CD4-positive, CD25-positive, alpha-beta regulatory T cell (primary cell): ENCODE data around the gene MICAL2. TPM values are rescaled to one million over a fixed set of nuclear protein-coding genes. Genes with fewer than 3 reads are reported as not detected.

ENCODE experiments used
- ATAC-seq, 2 donors: fragments of 150-1000 bp; cut with Tn5 transposase; one replicate each; pipeline ENCODE4 v1.10.0; 2021; ENCODE audit warnings: low read depth in 2 of 2, moderate number of reproducible peaks in 2 of 2, moderate library complexity in 1 of 2
- DNase-seq, 3 donors: peaks; one replicate each; pipeline versions ENCODE4 v3.0.0 to v3.0.0-alpha.2; 2012 to 2022; ENCODE audit warnings: mixed read lengths in 1 of 3
- H3K27ac ChIP-seq: one replicate; pipeline ENCODE4 v1.7.0; 2013; ENCODE audit warnings: mild to moderate bottlenecking, low read length; ENCODE audit not compliant: insufficient read depth, poor library complexity, severe bottlenecking
- H3K27me3 ChIP-seq: one replicate; pipeline ENCODE4 v1.7.0; 2013; ENCODE audit warnings: low read length; ENCODE audit not compliant: control insufficient read depth, insufficient read depth
- H3K36me3 ChIP-seq: one replicate; pipeline ENCODE4 v1.7.0; 2013; ENCODE audit warnings: mild to moderate bottlenecking, low read length, moderate library complexity; ENCODE audit not compliant: control insufficient read depth, insufficient read depth
- H3K4me1 ChIP-seq: 2 replicates; pipeline ENCODE4 v1.7.0; 2013; ENCODE audit warnings: mild to moderate bottlenecking, low read length; ENCODE audit not compliant: insufficient read depth, control insufficient read depth, poor library complexity, severe bottlenecking
- H3K4me3 ChIP-seq: one replicate; pipeline ENCODE4 v1.7.0; 2013; ENCODE audit warnings: low read depth, mild to moderate bottlenecking, low read length, moderate library complexity
- H3K9me3 ChIP-seq, 2 experiments: 1 replicate in 1 of 2; 2 replicates in 1 of 2; pipeline ENCODE4 v1.7.0; 2013; ENCODE audit warnings: low read length in 2 of 2, mild to moderate bottlenecking in 1 of 2, moderate library complexity in 1 of 2; ENCODE audit not compliant: control insufficient read depth in 2 of 2
- H3K27ac Mint-ChIP-seq, 3 donors: one replicate each; pipeline ENCODE4 v1.8.0; 2020 to 2022; ENCODE audit warnings: mild to moderate bottlenecking in 3 of 3, mixed read lengths in 3 of 3, moderate library complexity in 2 of 3
- H3K27me3 Mint-ChIP-seq: one replicate; pipeline ENCODE4 v1.8.0; 2022; ENCODE audit warnings: mild to moderate bottlenecking, mixed read lengths
- H3K36me3 Mint-ChIP-seq: one replicate; pipeline ENCODE4 v1.8.0; 2020; ENCODE audit warnings: mixed read lengths
- H3K4me1 Mint-ChIP-seq, 4 donors: one replicate each; pipeline ENCODE4 v1.8.0; 2020 to 2022; ENCODE audit warnings: mixed read lengths in 4 of 4, mild to moderate bottlenecking in 1 of 4
- H3K4me3 Mint-ChIP-seq, 4 donors: one replicate each; pipeline ENCODE4 v1.8.0; 2020 to 2022; ENCODE audit warnings: mild to moderate bottlenecking in 4 of 4, mixed read lengths in 4 of 4, moderate library complexity in 3 of 4
- H3K9me3 Mint-ChIP-seq, 7 donors: one replicate each; pipeline ENCODE4 v1.8.0; 2020 to 2022; ENCODE audit warnings: mixed read lengths in 7 of 7, mild to moderate bottlenecking in 3 of 7, moderate library complexity in 2 of 7
- polyA plus RNA-seq, 4 donors: library from polyadenylated mRNA; unstranded; fragments of 300-500 nt; fragmentation: Illumina TruSeq; gene quantifications; one replicate each; pipeline ENCODE4 v1.2.3, GENCODE V29; 2021
- total RNA-seq: library from RNA; stranded (reverse); gene quantifications from one replicate; pipeline ENCODE4 v1.2.3, GENCODE V29; 2022

Gene MICAL2
- total and polyA plus RNA-seq, 5 donors from 2014 or later, result 15.9 to 67.5 (median 24.4) TPM

- DNase-seq, result no peak
- Mint-ChIP-seq H3K27me3 (peaks cover 4% of the 10 kb centered on the region), H3K4me1 (peaks cover 2 to 9% (median 6%) of the 10 kb centered on the region in 4 donors), H3K36me3 (peaks cover 4% of the 10 kb centered on the region), H3K9me3 (peaks cover 0 to 2% (median 0%) of the 10 kb centered on the region in 7 donors), H3K27ac (no peak overlapping the region), H3K4me3 (no peak overlapping the region)
- Histone ChIP-seq H3K27me3 (no peaks in the 10 kb centered on the region), H3K4me1 (no peaks in the 10 kb centered on the region), H3K4me3 (no peak overlapping the region), H3K9me3 (no peaks in the 10 kb centered on the region), H3K36me3 (no peaks in the 10 kb centered on the region), H3K27ac (no peak overlapping the region)
- no peak for ATAC-seq
These were observed 8.6 kb downstream of the MICAL2 start for GRCh38 chr11:12118949-12119348.

GRCh38 chr11:12119502-12119901, 9.1 kb downstream of the MICAL2 start:
- no peaks in the 10 kb centered on the region for H3K27me3 ChIP-seq
- H3K27ac Mint-ChIP-seq, result no peak overlapping the region
- no peaks in the 10 kb centered on the region for H3K4me1 ChIP-seq
- no peak overlapping the region for H3K4me3 Mint-ChIP-seq
- H3K36me3 ChIP-seq, result no peaks in the 10 kb centered on the region
- H3K9me3 ChIP-seq, result no peaks in the 10 kb centered on the region
- H3K36me3 Mint-ChIP-seq, result peaks cover 4% of the 10 kb centered on the region
- ATAC-seq (no peak), DNase-seq (no peak)
- peaks cover 0 to 2% (median 0%) of the 10 kb centered on the region in 7 donors for H3K9me3 Mint-ChIP-seq
- H3K27ac ChIP-seq, result no peak overlapping the region
- H3K4me1 Mint-ChIP-seq, result peaks cover 0 to 9% (median 6%) of the 10 kb centered on the region in 4 donors
- H3K27me3 Mint-ChIP-seq, result peaks cover 4% of the 10 kb centered on the region
- no peak overlapping the region for H3K4me3 ChIP-seq

- Mint-ChIP-seq H3K4me3 (no peak overlapping the region), H3K27ac (peak overlapping the region in 1 of 3 donors; percentile 55), H3K27me3 (peaks cover 4% of the 10 kb centered on the region), H3K9me3 (no peaks in the 10 kb centered on the region), H3K36me3 (peaks cover 4% of the 10 kb centered on the region), H3K4me1 (peaks cover 0 to 14% (median 12%) of the 10 kb centered on the region in 4 donors)
- H3K9me3 ChIP-seq, result no peaks in the 10 kb centered on the region
- no peaks in the 10 kb centered on the region for H3K36me3 ChIP-seq
- DNase-seq (no peak), ATAC-seq (no peak)
- H3K4me3 ChIP-seq, result no peak overlapping the region
- no peak overlapping the region for H3K27ac ChIP-seq
- no peaks in the 10 kb centered on the region for H3K4me1 ChIP-seq
- no peaks in the 10 kb centered on the region for H3K27me3 ChIP-seq
These were observed 9.9 kb downstream of the MICAL2 start for GRCh38 chr11:12120031-12121008.

GRCh38 chr11:12121011-12121410, 10.6 kb downstream of the MICAL2 start:
- H3K36me3 ChIP-seq, result no peaks in the 10 kb centered on the region
- H3K9me3 ChIP-seq, result no peaks in the 10 kb centered on the region
- H3K27me3 ChIP-seq, result no peaks in the 10 kb centered on the region
- no peak overlapping the region for H3K4me3 ChIP-seq
- H3K9me3 Mint-ChIP-seq, result no peaks in the 10 kb centered on the region
- DNase-seq (no peak), ATAC-seq (no peak)
- peaks cover 4% of the 10 kb centered on the region for H3K27me3 Mint-ChIP-seq
- H3K27ac ChIP-seq, result no peak overlapping the region
- H3K4me3 Mint-ChIP-seq, result no peak overlapping the region
- peaks cover 0 to 14% (median 12%) of the 10 kb centered on the region in 4 donors for H3K4me1 Mint-ChIP-seq
- peak overlapping the region in 1 of 3 donors; percentile 37 for H3K27ac Mint-ChIP-seq
- no peaks in the 10 kb centered on the region for H3K4me1 ChIP-seq
- H3K36me3 Mint-ChIP-seq, result peaks cover 4% of the 10 kb centered on the region

GRCh38 chr11:12121517-12121916, 11.1 kb downstream of the MICAL2 start:
- H3K27ac Mint-ChIP-seq, result peak overlapping the region in 1 of 3 donors; percentile 37
- no peak overlapping the region for H3K4me3 Mint-ChIP-seq
- H3K9me3 ChIP-seq, result no peaks in the 10 kb centered on the region
- no peak overlapping the region for H3K27ac ChIP-seq
- H3K4me1 Mint-ChIP-seq, result peaks cover 2 to 16% (median 11%) of the 10 kb centered on the region in 4 donors
- peaks cover 4% of the 10 kb centered on the region for H3K27me3 Mint-ChIP-seq
- peaks cover 4% of the 10 kb centered on the region for H3K36me3 Mint-ChIP-seq
- DNase-seq, result no peak
- H3K36me3 ChIP-seq, result no peaks in the 10 kb centered on the region
- no peak overlapping the region for H3K4me3 ChIP-seq
- no peaks in the 10 kb centered on the region for H3K9me3 Mint-ChIP-seq
- no peaks in the 10 kb centered on the region for H3K4me1 ChIP-seq
- ATAC-seq, result no peak
- no peaks in the 10 kb centered on the region for H3K27me3 ChIP-seq

- peaks cover 4% of the 10 kb centered on the region for H3K27me3 Mint-ChIP-seq
- Histone ChIP-seq H3K4me1 (no peaks in the 10 kb centered on the region), H3K4me3 (no peak overlapping the region), H3K27ac (no peak overlapping the region), H3K27me3 (no peaks in the 10 kb centered on the region), H3K36me3 (no peaks in the 10 kb centered on the region), H3K9me3 (no peaks in the 10 kb centered on the region)
- H3K9me3 Mint-ChIP-seq, result no peaks in the 10 kb centered on the region
- H3K4me3 Mint-ChIP-seq, result no peak overlapping the region
- DNase-seq, result no peak
- no peak for ATAC-seq
- H3K27ac Mint-ChIP-seq, result no peak overlapping the region
- peaks cover 7 to 17% (median 12%) of the 10 kb centered on the region in 4 donors for H3K4me1 Mint-ChIP-seq
- H3K36me3 Mint-ChIP-seq, result peaks cover 4% of the 10 kb centered on the region
These were observed 11.7 kb downstream of the MICAL2 start for GRCh38 chr11:12122083-12122482.

GRCh38 chr11:12123273-12123672, 12.9 kb downstream of the MICAL2 start:
- Mint-ChIP-seq H3K9me3 (no peaks in the 10 kb centered on the region), H3K36me3 (peaks cover 3% of the 10 kb centered on the region), H3K27me3 (peaks cover 4% of the 10 kb centered on the region), H3K27ac (no peak overlapping the region), H3K4me3 (no peak overlapping the region), H3K4me1 (peaks cover 7 to 17% (median 12%) of the 10 kb centered on the region in 4 donors)
- no peak overlapping the region for H3K27ac ChIP-seq
- ATAC-seq, result no peak
- H3K4me1 ChIP-seq, result no peaks in the 10 kb centered on the region
- no peak overlapping the region for H3K4me3 ChIP-seq
- H3K36me3 ChIP-seq, result no peaks in the 10 kb centered on the region
- no peaks in the 10 kb centered on the region for H3K9me3 ChIP-seq
- no peak for DNase-seq
- no peaks in the 10 kb centered on the region for H3K27me3 ChIP-seq
